ENCODE measurements around the gene TTC39C.
A peak's percentile ranks its signal among the peaks of the same experiment; 100 is the strongest.

The TTC39C gene

GRCh38 chr18:23992089-23992940, 22.2 kb upstream of the TTC39C start:
- DNase-seq = peak; percentile 38

- DNase-seq = no peak
These were observed 21.6 kb upstream of the TTC39C start for GRCh38 chr18:23992941-23993280.

GRCh38 chr18:23994361-23994902, 20.1 kb upstream of the TTC39C start:
- DNase-seq = peak; percentile 85

GRCh38 chr18:23995180-23995579, 19.4 kb upstream of the TTC39C start:
- DNase-seq = no peak

- DNase-seq = no peak
These were observed 16.5 kb upstream of the TTC39C start for GRCh38 chr18:23998018-23998417.

- peak; percentile 94 for DNase-seq
These were observed 15.7 kb upstream of the TTC39C start for GRCh38 chr18:23998820-23999219.

GRCh38 chr18:24000613-24001490, 13.7 kb upstream of the TTC39C start:
- no peak for DNase-seq

- no peak for DNase-seq
These were observed 12.1 kb upstream of the TTC39C start for GRCh38 chr18:24002479-24002878.

- DNase-seq = no peak
These were observed 11.3 kb upstream of the TTC39C start for GRCh38 chr18:24003288-24003687.

- no peak for DNase-seq
These were observed 10.5 kb upstream of the TTC39C start for GRCh38 chr18:24003903-24004640.

- no peak for DNase-seq
These were observed 7.7 kb upstream of the TTC39C start for GRCh38 chr18:24006712-24007313.

GRCh38 chr18:24009246-24009645, 5.3 kb upstream of the TTC39C start:
- DNase-seq = no peak

- no peak for DNase-seq
These were observed 4.8 kb upstream of the TTC39C start for GRCh38 chr18:24009651-24010333.

GRCh38 chr18:24010673-24011072, 3.9 kb upstream of the TTC39C start:
- no peak for DNase-seq

- no peak for DNase-seq
These were observed 3.2 kb upstream of the TTC39C start for GRCh38 chr18:24011123-24011917.

GRCh38 chr18:24013051-24013450, 1.5 kb upstream of the TTC39C start:
- no peak for DNase-seq

- DNase-seq = peak; percentile 21
These were observed 558 bp downstream of the TTC39C start for GRCh38 chr18:24014986-24015638.

GRCh38 chr18:24015639-24016631, 1.4 kb downstream of the TTC39C start:
- no peak for DNase-seq

GRCh38 chr18:24016643-24017042, 2.1 kb downstream of the TTC39C start:
- no peak for DNase-seq

All from SHP77 treated with DMSO at 0.1 percent for 48 hours (cell line).